HL-60 (cell line): ENCODE results near the gene CASP12.

Experiments
- POLR2AphosphoS5 ChIP-seq: IDR thresholded peaks from 2 replicates; pipeline ENCODE4 v1.6.1; 2012; ENCODE audit warnings: low read depth
- TF ChIP-seq, protein P1 (sequence below): IDR thresholded peaks from one replicate; pipeline ENCODE4 v1.5.1; 2011; ENCODE audit warnings: low read length, control low read depth, inconsistent platforms; ENCODE audit not compliant: insufficient read depth

DNA sequence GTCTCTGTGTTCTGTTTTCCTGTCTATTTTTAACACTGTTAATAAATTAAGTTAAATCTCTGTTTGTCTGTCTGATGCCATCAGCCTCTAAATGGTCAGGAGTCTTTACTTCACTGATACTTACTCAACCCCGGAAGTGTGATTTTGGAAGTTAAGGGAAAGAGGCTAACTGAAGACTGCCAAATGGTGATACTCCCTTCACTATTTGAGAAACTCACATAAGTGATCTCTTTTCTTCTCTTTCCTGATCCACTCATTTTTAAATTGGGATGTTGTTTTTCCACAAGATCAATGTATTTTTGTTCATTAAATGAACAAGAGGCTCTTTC is 389 bp upstream of the CASP12 start:
- TF ChIP-seq, protein P1, sequence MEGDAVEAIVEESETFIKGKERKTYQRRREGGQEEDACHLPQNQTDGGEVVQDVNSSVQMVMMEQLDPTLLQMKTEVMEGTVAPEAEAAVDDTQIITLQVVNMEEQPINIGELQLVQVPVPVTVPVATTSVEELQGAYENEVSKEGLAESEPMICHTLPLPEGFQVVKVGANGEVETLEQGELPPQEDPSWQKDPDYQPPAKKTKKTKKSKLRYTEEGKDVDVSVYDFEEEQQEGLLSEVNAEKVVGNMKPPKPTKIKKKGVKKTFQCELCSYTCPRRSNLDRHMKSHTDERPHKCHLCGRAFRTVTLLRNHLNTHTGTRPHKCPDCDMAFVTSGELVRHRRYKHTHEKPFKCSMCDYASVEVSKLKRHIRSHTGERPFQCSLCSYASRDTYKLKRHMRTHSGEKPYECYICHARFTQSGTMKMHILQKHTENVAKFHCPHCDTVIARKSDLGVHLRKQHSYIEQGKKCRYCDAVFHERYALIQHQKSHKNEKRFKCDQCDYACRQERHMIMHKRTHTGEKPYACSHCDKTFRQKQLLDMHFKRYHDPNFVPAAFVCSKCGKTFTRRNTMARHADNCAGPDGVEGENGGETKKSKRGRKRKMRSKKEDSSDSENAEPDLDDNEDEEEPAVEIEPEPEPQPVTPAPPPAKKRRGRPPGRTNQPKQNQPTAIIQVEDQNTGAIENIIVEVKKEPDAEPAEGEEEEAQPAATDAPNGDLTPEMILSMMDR = no peak
- no peak for TF ChIP-seq POLR2AphosphoS5
